Neural cell (in vitro differentiated cells): ENCODE results near the gene MYCN. TPM values are rescaled to one million over a fixed set of nuclear protein-coding genes. Genes with fewer than 3 reads are reported as not detected.

Experiments used
- H2AFZ ChIP-seq: fragments of 200-600, 300-800 bp; sonication (generic), shearing (Covaris generic); 2 replicates; pipeline ENCODE4 v1.6.0; 2014; ENCODE audit warnings: low read depth, mild to moderate bottlenecking, antibody characterized with exemption, low read length, moderate library complexity
- H3F3A ChIP-seq: fragments of 200-600 bp; shearing (Covaris generic); 2 replicates; pipeline ENCODE4 v1.6.1; 2016; ENCODE audit warnings: mild to moderate bottlenecking, moderate library complexity, mixed read lengths, antibody characterized with exemption, low read length; ENCODE audit not compliant: insufficient read depth, poor library complexity, severe bottlenecking
- H3K27ac ChIP-seq: fragments of 200-600, 300-800 bp; sonication (generic), shearing (Covaris generic); 2 replicates; pipeline ENCODE4 v1.5.1; 2014; ENCODE audit warnings: mild to moderate bottlenecking, low read length, moderate library complexity
- H3K27me3 ChIP-seq: fragments of 300-800, 200-600 bp; sonication (generic), shearing (Covaris generic); 2 replicates; pipeline ENCODE4 v1.6.0; 2014; ENCODE audit warnings: mild to moderate bottlenecking, low read depth, low read length, moderate library complexity; ENCODE audit not compliant: insufficient read depth
- H3K36me3 ChIP-seq: fragments of 300-800, 200-600 bp; sonication (generic), shearing (Covaris generic); 2 replicates; pipeline ENCODE4 v1.5.1; 2014; ENCODE audit warnings: mild to moderate bottlenecking, antibody characterized with exemption, low read length, moderate library complexity; ENCODE audit not compliant: insufficient read depth
- H3K4me2 ChIP-seq: fragments of 300-800, 200-600 bp; sonication (generic), shearing (Covaris generic); 2 replicates; pipeline ENCODE4 v1.6.0; 2014; ENCODE audit warnings: mild to moderate bottlenecking, low read length
- H3K4me3 ChIP-seq: fragments of 300-800, 200-600 bp; sonication (generic), shearing (Covaris generic); 2 replicates; pipeline ENCODE4 v1.5.1; 2014; ENCODE audit warnings: mild to moderate bottlenecking, low read length, moderate library complexity
- H3K79me2 ChIP-seq: fragments of 200-600 bp; shearing (Covaris generic); replicated peaks from 2 replicates; pipeline ENCODE4 v1.6.0; 2014; ENCODE audit warnings: mild to moderate bottlenecking, low read length, moderate library complexity; ENCODE audit not compliant: insufficient read depth
- H3K9ac ChIP-seq: fragments of 300-800, 200-600 bp; sonication (generic), shearing (Covaris generic); 2 replicates; pipeline ENCODE4 v1.6.1; 2016; ENCODE audit warnings: mild to moderate bottlenecking, low read length, mixed read lengths
- H3K9me2 ChIP-seq: fragments of 200-600 bp; shearing (Covaris generic); 2 replicates; pipeline ENCODE4 v1.6.1; 2016; ENCODE audit warnings: mild to moderate bottlenecking, low read length, mixed read lengths; ENCODE audit not compliant: insufficient read depth
- H3K9me3 ChIP-seq: fragments of 200-600, 300-800 bp; sonication (generic), shearing (Covaris generic); 2 replicates; pipeline ENCODE4 v1.6.1; 2016; ENCODE audit warnings: mild to moderate bottlenecking, mixed run types, low read length, moderate library complexity, mixed read lengths
- H4K20me1 ChIP-seq: fragments of 200-600 bp; shearing (Covaris generic); 2 replicates; pipeline ENCODE4 v1.6.1; 2016; ENCODE audit warnings: mild to moderate bottlenecking, mixed run types; ENCODE audit not compliant: insufficient read depth
- EP300 ChIP-seq: fragments of 450-650 bp; conservative IDR thresholded peaks from 2 replicates; pipeline ENCODE4 v1.6.1; 2014; ENCODE audit warnings: antibody characterized with exemption, mild to moderate bottlenecking, moderate library complexity; ENCODE audit not compliant: poor library complexity, severe bottlenecking
- EZH2 ChIP-seq: fragments of 200-600, 300-800 bp; shearing (Covaris generic), sonication (generic); IDR thresholded peaks from 2 replicates; pipeline ENCODE4 v1.6.1; 2014; ENCODE audit warnings: antibody characterized with exemption, low read length, borderline replicate concordance, mild to moderate bottlenecking; ENCODE audit not compliant: insufficient read depth, poor library complexity, severe bottlenecking
- MXI1 ChIP-seq: fragments of 450-650 bp; conservative IDR thresholded peaks from 2 replicates; pipeline ENCODE4 v1.6.1; 2014; ENCODE audit warnings: antibody characterized with exemption, mild to moderate bottlenecking; ENCODE audit not compliant: poor library complexity, severe bottlenecking
- POLR2AphosphoS5 ChIP-seq: IDR thresholded peaks from 2 replicates; pipeline ENCODE4 v1.6.1; 2012
- RAD21 ChIP-seq: fragments of 450-650 bp; conservative IDR thresholded peaks from 2 replicates; pipeline ENCODE4 v1.6.1; 2014; ENCODE audit warnings: antibody characterized with exemption, mild to moderate bottlenecking, moderate library complexity
- SMC3 ChIP-seq: fragments of 450-650 bp; conservative IDR thresholded peaks from 2 replicates; pipeline ENCODE4 v1.6.1; 2014; ENCODE audit warnings: antibody characterized with exemption, mild to moderate bottlenecking, moderate library complexity; ENCODE audit not compliant: poor library complexity
- TAF1 ChIP-seq: IDR thresholded peaks from 2 replicates; pipeline ENCODE4 v1.6.1; 2012; ENCODE audit warnings: low read depth
- polyA plus RNA-seq: library from polyadenylated mRNA; depleted of rRNA; stranded (reverse); fragments of >200 nt; gene quantifications from 2 replicates; pipeline ENCODE4 v1.2.3, GENCODE V29; 2014
- TF ChIP-seq, protein P1 (sequence below): fragments of 450-650 bp; IDR thresholded peaks from 2 replicates; pipeline ENCODE4 v1.5.1; 2014; ENCODE audit warnings: antibody characterized with exemption, mild to moderate bottlenecking, moderate library complexity; ENCODE audit not compliant: poor library complexity, severe bottlenecking
- TF ChIP-seq, protein P2 (sequence below): IDR thresholded peaks from 2 replicates; pipeline ENCODE4 v1.6.1; 2012; ENCODE audit warnings: borderline replicate concordance

MYCN gene
- polyA plus RNA-seq, 1 donor from 2014 or later: 25.1 TPM

DNA sequence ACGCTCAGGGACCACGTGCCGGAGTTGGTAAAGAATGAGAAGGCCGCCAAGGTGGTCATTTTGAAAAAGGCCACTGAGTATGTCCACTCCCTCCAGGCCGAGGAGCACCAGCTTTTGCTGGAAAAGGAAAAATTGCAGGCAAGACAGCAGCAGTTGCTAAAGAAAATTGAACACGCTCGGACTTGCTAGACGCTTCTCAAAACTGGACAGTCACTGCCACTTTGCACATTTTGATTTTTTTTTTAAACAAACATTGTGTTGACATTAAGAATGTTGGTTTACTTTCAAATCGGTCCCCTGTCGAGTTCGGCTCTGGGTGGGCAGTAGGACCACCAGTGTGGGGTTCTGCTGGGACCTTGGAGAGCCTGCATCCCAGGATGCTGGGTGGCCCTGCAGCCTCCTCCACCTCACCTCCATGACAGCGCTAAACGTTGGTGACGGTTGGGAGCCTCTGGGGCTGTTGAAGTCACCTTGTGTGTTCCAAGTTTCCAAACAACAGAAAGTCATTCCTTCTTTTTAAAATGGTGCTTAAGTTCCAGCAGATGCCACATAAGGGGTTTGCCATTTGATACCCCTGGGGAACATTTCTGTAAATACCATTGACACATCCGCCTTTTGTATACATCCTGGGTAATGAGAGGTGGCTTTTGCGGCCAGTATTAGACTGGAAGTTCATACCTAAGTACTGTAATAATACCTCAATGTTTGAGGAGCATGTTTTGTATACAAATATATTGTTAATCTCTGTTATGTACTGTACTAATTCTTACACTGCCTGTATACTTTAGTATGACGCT is 5.8 kb downstream of the MYCN start:
- peaks cover 49% of the 10 kb centered on the region for H3K79me2 ChIP-seq
- peaks cover 8% of the 10 kb centered on the region for H3K36me3 ChIP-seq
- H3K9ac ChIP-seq: no peak overlapping the region
- H3K9me3 ChIP-seq: no peaks in the 10 kb centered on the region
- H3K4me3 ChIP-seq: no peak overlapping the region
- no peaks in the 10 kb centered on the region for H3K27me3 ChIP-seq
- TF ChIP-seq RAD21 (no peak), EP300 (no peak), EZH2 (no peak), MXI1 (no peak), POLR2AphosphoS5 (no peak), SMC3 (no peak), TAF1 (no peak)
- TF ChIP-seq, protein P1, sequence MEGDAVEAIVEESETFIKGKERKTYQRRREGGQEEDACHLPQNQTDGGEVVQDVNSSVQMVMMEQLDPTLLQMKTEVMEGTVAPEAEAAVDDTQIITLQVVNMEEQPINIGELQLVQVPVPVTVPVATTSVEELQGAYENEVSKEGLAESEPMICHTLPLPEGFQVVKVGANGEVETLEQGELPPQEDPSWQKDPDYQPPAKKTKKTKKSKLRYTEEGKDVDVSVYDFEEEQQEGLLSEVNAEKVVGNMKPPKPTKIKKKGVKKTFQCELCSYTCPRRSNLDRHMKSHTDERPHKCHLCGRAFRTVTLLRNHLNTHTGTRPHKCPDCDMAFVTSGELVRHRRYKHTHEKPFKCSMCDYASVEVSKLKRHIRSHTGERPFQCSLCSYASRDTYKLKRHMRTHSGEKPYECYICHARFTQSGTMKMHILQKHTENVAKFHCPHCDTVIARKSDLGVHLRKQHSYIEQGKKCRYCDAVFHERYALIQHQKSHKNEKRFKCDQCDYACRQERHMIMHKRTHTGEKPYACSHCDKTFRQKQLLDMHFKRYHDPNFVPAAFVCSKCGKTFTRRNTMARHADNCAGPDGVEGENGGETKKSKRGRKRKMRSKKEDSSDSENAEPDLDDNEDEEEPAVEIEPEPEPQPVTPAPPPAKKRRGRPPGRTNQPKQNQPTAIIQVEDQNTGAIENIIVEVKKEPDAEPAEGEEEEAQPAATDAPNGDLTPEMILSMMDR: no peak
- TF ChIP-seq, protein P2, sequence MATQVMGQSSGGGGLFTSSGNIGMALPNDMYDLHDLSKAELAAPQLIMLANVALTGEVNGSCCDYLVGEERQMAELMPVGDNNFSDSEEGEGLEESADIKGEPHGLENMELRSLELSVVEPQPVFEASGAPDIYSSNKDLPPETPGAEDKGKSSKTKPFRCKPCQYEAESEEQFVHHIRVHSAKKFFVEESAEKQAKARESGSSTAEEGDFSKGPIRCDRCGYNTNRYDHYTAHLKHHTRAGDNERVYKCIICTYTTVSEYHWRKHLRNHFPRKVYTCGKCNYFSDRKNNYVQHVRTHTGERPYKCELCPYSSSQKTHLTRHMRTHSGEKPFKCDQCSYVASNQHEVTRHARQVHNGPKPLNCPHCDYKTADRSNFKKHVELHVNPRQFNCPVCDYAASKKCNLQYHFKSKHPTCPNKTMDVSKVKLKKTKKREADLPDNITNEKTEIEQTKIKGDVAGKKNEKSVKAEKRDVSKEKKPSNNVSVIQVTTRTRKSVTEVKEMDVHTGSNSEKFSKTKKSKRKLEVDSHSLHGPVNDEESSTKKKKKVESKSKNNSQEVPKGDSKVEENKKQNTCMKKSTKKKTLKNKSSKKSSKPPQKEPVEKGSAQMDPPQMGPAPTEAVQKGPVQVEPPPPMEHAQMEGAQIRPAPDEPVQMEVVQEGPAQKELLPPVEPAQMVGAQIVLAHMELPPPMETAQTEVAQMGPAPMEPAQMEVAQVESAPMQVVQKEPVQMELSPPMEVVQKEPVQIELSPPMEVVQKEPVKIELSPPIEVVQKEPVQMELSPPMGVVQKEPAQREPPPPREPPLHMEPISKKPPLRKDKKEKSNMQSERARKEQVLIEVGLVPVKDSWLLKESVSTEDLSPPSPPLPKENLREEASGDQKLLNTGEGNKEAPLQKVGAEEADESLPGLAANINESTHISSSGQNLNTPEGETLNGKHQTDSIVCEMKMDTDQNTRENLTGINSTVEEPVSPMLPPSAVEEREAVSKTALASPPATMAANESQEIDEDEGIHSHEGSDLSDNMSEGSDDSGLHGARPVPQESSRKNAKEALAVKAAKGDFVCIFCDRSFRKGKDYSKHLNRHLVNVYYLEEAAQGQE: no peak
- no peaks in the 10 kb centered on the region for H4K20me1 ChIP-seq
- H3K27ac ChIP-seq: no peak overlapping the region
- peaks cover 3% of the 10 kb centered on the region for H3F3A ChIP-seq
- no peaks in the 10 kb centered on the region for H3K9me2 ChIP-seq
- no peak overlapping the region for H2AFZ ChIP-seq
- H3K4me2 ChIP-seq: no peak overlapping the region

- Histone ChIP-seq H3K36me3 (peaks cover 8% of the 10 kb centered on the region), H3K79me2 (peaks cover 41% of the 10 kb centered on the region), H4K20me1 (no peaks in the 10 kb centered on the region), H3F3A (peaks cover 3% of the 10 kb centered on the region), H2AFZ (no peak overlapping the region), H3K4me3 (no peak overlapping the region), H3K9me2 (no peaks in the 10 kb centered on the region), H3K27me3 (no peaks in the 10 kb centered on the region), H3K9me3 (no peaks in the 10 kb centered on the region), H3K9ac (no peak overlapping the region), H3K4me2 (no peak overlapping the region), H3K27ac (no peak overlapping the region)
- TF ChIP-seq, protein P2: no peak
- TF ChIP-seq EP300 (no peak), MXI1 (no peak), SMC3 (no peak), RAD21 (no peak), EZH2 (no peak), TAF1 (no peak), POLR2AphosphoS5 (no peak)
- TF ChIP-seq, protein P1: no peak
Measured at GRCh38 chr2:15946983-15947382, 6.6 kb downstream of the MYCN start.
